SH-SY5Y (cell line): ENCODE results near the gene OSBPL9.

Experiments
- GATA2 ChIP-seq: IDR thresholded peaks from 2 replicates; pipeline ENCODE4 v1.6.1; 2011; ENCODE audit warnings: mild to moderate bottlenecking, low read depth, low read length
- GATA3 ChIP-seq: IDR thresholded peaks from 2 replicates; pipeline ENCODE4 v1.6.1; 2011; ENCODE audit warnings: low read depth, mild to moderate bottlenecking, low read length, moderate library complexity

GRCh38 chr1:51630393-51630792 is 13.5 kb downstream of the OSBPL9 start:
- TF ChIP-seq GATA2 (no peak), GATA3 (no peak)
